ENCODE results near the gene AFF3.

AFF3 gene

DNA sequence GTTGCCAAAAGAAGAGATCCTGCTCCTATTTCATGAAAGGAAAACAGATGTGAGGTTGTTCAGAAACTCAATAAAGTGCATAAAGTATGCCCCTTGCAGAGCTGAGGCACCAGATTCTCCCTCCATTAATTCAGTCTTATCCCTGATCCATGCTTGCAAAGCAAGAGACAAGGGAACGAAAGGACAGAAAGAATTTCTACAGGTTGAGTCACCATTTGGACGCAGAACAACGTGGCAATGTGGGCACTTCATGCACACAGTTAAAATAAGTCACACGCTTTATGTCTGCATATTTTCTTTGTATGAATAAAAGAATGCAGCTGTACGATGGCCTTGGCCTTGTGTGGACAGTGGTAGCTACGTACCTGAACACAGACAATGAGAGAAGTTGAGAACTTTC lies 330.8 kb downstream of the AFF3 start:
- no peak for DNase-seq

DNA sequence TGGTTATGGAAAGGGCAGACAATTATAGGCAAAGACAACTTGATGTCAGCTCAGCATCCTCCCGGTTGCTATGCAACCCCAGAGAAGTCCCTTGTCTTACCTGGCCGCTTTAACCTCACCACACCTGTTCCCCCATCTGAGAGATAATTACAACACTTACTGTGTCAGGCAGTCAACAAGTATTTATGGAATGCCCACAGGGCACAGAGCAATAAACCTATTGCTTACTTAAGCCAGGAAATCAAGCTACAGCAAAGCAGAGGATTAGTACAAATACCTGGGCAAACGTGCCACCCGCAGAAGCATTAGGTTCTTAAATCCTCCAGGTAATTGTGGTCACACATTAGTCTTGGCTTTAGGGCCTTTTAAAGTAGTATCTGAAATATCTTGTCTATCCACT lies 332.2 kb downstream of the AFF3 start:
- no peak for DNase-seq

DNA sequence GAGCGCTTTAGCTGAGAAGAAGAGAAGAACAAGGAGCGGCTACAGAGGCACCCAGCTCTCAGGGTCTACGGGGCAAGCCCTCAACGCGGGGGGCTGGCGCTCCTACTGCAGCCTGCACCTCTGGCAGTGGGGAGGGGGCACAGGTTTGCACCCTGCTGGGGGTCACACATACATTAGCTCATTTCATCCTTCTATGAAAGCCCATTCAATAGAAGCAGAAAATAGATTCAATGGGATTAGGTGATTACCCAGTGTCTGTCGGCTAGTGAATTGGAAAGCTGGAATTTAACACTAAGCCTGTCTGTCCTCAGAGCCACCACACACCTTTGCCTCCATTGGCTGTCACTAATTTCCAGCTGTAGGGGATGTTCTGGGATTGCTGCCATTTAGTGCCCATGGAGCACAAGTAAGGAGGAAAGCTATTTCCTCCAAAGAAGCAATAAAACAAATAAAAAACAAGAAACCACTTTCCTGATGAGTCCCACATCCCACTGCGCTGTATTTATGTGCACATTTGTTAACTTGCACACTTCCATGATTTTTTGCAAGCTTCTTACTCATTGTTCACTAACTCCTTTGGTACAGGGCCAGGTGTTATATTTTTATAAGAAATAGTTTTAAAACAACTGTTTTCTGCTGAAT lies 333.0 kb downstream of the AFF3 start:
- no peak for DNase-seq

DNA sequence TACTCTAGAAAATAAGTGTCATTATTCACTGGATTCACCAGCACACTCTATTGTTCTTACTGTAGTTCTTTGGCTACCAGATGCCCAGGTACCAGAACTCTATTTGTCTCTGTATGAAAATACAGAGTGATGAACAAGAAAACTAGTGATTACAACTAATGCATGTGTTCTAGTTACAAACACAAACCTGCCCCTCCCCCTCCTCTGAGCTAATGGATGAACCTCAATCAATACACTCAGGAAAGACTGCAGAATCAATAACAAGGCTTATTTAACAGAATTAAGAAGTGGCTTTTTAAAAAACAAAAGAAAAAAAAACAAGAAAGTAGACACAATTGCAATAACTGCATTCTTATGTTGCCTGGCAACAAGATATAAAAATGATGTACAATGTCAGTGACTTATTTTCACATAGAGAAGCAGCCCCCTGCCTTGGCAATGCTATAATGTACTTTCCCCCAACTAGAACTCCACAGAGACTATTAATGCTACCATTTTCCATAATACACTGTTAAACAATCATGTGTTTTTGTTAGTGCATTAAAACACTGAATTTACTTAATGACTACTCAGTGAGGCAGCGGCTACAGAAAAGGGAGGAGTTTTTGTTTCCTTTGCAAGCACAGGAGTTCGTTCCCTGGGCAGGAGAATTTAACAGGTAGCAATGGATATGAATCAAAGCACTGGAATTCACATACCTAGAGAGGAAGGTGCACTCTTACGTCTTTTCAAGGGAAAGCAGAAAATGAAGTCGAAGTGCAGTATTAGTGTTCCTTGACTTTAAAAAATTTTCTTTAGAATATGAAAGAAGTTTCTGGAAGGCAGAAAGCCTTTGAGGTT lies 333.8 kb downstream of the AFF3 start:
- DNase-seq: no peak

DNA sequence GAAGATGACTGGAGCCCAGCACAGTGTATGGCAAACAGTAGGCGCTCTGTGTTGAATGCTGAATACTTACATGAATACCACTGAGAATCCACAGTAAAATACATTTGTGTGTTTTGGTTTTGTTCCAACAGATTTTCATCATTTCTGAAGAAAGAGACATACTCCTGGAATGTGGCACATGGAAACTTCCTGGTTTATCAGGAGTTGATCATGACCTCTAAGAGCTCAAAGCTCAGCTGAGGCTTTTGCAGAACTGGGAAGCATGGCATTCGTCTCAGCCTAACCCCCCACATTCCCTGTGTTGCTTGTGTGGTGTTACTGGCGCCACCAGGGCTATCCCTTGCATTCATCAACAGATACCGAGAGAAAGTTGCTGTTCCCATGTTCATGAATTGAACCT lies 335.6 kb downstream of the AFF3 start:
- DNase-seq: no peak

DNA sequence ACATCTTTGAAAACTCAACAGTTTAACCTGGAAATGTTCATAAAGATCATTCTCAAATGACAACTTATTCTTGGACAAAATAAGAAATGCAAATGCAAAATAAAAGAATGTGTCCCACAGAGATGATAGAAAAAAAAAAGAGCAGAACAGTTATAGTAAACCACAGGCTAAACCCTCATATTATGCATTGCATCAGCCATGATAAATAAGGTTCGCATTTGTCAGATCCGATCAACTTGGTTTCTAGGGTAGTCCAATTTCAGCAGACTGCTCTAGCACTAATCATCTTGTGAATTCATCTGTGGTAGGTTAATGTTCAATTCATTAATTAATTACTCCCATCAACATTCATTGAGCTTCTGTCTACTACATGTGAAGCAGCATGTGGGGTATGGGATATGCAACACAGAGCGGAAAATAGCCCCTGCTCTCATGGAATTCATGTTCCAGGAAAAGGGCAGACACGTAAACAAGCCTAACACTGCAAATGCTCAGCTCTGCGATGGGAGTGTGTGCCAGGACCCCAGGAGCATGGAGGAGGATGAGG lies 336.4 kb downstream of the AFF3 start:
- DNase-seq: no peak

DNA sequence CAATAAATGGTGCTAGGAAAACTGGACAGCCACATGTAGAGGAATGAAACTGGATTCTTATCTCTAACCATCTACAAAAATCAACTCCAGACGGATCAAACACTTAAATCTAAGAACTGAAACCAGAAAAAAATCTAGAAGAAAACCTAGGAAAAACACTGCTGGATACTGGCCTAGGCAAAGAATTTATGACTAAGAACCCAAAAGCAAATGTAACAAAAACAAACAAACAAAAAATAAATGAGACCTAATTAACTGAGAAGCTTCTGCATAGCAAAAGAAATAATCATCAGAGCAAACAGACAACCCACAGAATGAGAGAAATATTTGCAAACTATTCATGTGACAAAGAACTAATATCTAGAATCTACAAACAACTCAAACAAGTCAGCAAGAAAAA lies 338.5 kb downstream of the AFF3 start:
- no peak for DNase-seq

DNA sequence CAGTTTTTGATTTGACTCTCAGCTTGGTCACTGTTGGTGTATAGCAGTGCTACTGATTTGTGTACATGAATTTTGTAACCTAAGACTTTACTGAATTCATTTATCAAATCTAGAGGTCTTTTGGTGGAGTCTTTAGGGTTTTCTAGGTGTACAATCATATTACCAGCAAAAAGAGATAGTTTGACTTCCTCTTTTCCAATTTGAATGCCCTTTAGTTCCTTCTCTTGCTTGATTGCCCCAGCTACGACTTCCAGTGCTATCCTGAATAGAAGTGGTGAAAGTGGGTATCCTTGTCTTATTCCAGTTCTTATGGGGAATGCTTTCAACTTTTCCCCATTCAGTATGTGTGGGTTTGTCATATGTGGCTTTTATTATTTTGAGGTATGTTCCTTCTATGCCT lies 339.7 kb downstream of the AFF3 start:
- no peak for DNase-seq

DNA sequence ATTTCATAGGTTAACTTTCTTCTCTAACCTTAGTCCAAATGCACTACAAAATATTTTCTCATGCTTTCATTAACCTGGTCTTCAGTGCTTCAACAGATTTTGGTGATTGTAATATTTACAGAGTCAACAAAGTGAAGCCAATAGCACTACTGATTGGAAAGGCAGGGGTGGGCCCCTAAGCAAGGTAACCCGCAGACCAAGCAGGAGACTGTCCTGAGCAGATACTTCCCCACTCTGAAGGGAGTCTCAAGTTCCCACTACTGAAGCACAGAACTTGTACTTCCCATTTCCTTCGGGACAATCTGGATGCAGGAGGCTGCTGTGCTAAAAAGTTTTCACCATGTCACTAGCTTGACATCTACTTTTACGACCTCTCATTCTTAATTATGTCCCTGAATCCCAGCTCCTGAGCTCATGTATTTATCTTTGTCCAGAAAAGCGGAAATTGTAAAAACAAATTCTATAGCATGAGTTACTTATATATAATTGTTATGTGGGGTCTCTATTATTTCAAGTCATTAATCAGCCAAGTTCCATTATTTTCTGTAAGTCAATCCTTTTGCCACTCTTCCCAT lies 341.0 kb downstream of the AFF3 start:
- no peak for DNase-seq

DNA sequence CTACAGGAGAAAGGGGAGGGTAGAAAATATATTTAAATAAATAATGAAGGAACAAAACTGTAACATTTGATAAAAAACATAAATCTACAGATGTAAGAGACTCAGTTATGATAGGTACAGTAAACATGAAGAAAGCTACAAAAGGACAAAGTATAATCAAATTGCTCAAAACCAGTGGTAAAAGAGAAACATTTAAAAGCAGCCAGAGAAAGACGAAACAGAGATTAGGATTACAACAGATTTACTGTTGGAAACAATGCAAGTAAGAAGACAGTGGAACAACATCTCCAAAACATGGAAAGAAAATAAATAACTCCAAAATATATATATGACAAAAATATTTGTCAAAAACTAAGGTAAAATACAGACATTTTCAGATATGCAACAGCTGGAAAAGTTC lies 344.9 kb downstream of the AFF3 start:
- DNase-seq: no peak

DNA sequence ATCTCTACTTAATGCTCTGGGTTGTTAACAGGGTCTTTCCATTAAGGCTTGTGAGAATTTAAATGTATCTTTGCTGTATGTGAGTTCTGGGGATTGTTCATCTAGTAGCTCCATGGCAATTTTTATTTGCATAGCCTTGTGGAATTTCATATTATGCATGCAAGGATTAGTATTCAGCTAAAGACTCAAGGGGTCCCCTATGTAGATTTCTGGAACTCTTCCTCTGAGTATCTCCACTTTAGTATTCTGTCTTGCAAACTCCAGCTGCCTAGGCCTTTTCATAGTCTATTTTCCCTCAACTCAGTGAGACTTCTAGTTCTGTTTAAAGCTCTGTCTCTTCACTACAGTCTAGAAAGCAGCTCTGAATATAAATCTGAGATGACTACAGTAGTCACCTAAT lies 348.0 kb downstream of the AFF3 start:
- no peak for DNase-seq

DNA sequence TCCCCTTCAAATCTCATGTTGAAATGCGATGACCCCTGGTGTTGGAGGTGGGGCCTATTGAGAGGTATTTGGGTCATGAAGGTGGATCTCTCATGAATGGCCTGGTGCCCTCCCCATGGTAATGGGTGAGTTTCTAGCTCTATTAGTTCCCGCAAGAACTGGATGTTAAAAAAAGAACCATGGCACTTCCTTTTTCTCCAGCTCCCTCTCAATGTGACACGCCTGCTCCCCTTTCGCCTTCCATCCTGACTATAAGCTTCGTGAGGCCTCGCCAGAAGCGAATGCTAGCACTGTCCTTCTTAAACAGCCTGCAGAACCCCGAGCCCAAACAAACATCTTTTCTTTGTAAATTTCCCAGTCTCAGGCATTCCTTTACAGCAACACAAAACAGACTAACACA lies 349.4 kb downstream of the AFF3 start:
- no peak for DNase-seq

DNA sequence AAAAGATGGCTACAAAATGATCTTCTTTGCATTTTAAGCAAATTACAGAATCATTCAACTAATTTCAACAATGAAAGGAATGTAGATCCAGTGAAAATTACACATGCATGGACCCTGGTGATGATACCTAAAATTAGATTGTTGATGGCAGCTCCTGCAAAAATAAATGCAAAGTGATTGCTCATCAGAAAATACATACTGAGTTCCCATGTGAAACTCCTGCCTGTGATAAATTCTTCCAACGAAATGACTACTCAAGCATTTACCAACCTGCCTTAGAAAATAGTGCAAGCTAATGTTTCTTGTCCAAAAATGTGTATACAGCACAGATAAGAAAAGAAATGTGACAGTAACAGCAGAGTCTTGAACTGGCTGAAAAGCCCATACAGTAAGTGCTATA lies 352.5 kb downstream of the AFF3 start:
- DNase-seq: no peak

DNA sequence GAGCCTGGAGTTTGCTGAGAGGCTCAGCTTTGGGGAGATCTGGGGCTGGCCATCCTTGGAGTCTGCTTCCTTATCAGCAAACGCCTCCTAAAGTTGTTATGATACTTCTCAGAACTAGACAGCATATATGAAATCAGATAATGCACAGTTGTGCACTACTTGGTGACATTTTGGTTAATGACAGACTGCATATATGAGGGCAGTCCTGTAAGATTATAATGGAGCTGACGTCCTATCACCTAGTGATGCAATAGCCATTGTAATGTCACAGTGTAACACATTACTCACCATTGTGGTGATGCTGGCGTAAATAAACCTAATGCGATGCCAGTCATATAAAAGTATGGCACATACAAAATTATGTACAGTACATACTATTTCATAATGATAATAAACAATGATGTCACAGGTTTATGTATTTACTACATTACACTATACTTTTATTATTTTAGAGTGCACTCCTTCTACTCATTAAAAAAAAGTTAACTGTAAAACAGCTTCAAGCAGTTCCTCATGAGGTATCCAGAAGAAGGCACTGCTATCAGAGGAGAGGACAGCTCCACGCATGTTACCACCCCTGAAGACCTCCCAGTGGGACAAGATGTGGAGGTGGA lies 354.5 kb downstream of the AFF3 start:
- no peak for DNase-seq

DNA sequence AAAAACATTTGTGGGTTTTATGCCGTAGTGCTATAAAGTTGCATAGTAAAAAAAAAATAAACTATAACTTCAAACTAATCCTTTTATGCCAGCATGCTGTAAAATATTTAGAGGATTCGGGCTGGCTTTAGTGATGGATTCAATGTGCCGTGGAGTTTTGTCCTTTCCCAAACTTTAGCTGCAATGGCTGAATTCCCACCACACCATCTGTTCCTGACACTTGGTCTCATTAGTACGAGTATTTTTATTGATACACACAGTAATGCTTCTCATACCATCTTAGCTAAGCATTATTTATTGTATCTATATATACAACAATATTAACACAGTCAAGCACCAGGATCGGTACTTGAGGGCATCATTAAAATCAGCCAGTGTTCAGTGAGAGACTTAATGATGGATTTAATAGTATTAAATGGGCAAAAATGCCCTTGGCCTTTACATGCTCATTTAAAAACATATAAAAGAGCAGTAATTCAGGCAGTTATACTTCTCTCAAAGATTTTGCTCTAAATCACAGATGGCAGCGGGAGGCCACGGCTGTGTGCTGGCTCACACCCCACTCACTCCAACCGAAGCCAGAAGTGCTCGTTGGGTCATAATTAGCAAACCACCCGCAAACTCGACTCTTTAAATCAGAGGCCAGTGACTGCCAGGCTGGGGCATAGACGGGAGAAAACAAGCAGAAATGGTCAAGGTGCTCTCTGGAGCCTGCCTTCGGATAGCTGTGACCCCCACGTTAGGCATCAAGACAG lies 355.6 kb downstream of the AFF3 start:
- DNase-seq: no peak

DNA sequence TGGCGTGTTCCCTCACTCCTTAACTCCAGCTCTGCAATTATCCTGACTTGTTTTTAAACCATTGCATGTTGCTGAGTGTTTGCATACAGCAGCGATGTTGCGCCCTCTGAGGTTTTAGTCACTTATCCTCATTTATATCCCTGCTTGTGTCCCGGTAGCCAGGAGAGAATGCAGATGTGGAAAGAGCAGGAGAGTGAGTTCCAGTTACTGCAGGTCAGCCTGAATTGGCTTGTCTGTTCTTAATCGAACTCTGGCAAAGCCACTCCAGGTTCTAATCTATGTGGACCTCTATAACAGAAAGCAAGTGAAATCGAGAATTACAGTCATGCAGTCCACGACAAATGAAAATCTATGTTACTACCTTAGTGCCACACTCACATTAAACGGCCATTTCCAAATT lies 357.4 kb downstream of the AFF3 start:
- no peak for DNase-seq

DNA sequence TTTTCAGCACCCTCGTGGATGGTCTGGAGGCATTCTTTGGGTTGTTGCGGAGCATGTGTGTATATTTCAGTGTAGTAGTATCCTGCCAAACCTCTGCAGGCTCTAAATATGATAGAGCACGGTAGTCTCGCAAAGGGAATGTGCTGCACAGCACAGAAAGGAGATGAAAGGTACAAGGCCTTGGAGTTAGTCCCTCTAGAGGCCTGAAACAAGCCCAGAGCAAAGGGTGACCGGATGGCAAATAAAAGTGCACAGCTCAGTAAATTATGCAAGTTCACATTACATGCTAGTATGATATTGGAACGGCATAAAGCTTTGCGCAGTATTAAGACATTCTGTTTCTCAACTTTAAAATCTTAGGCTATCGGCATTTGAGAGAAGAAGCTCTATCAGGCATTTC lies 358.1 kb downstream of the AFF3 start:
- DNase-seq: no peak

DNA sequence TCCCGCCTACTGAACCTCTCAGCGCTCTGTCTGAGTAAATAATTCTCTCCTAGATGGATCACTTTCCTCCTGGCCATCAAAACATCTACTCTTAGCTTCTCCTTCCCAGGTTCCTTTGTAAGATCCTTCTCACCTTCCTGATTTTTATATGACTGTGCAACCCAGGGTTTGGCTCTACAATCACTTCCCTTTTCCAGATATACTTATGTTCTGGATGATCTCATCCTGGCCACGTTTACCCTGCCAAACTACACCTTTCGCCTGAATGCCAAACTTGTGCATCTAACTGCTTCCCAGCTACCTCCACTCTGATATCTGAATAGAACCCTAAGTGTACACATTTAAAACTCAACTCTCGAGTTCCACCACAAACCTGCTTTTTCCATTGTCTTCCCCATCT lies 362.1 kb downstream of the AFF3 start:
- no peak for DNase-seq

DNA sequence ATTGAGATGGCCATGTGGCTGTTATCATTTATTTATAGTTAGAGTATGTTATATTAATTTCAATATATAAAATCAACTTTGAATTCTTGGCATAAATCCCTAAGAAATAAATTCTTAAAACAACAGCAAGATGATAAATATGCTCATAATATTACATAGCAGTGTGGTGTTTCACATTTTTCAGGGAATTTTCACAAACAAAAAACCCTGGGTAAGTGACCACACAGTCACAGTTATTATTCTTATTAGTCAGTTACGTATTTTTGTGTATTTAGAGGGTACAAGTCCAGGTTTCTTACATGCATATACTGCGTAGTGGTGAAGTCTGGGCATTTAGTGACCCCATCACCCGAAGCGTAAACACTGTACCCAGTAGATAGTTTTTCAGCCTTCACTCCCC lies 363.1 kb downstream of the AFF3 start:
- no peak for DNase-seq

DNA sequence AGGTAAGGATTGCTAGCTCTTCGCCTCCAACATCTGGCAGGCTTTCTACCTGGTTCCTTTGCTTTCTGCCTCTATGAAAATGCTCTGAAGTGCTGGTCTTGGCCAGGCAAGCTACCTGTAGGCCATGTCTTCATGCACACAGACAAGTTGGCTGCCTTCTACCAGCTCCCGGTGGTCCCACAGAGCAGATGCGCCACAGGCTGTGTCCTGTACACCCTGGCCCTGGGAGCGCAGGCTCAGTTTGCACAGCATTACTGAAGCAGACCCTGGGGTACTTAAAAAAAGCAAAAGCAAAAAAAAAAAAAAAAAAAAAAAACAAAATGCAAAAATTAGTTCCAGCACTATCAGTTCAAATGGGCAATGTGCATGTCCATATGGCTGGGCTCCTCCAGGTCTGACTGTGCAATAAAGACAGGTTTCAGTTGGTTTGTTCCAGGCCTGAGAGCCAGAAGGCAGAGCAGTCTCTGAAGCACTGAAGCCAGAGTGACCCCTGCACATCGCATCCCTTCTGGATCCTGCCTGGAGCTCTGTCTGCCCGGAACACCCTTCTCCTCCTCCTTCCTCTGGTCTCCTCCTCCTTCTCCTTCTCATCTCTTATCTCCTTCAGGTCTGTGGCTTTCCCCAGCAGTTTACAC lies 364.6 kb downstream of the AFF3 start:
- no peak for DNase-seq

DNA sequence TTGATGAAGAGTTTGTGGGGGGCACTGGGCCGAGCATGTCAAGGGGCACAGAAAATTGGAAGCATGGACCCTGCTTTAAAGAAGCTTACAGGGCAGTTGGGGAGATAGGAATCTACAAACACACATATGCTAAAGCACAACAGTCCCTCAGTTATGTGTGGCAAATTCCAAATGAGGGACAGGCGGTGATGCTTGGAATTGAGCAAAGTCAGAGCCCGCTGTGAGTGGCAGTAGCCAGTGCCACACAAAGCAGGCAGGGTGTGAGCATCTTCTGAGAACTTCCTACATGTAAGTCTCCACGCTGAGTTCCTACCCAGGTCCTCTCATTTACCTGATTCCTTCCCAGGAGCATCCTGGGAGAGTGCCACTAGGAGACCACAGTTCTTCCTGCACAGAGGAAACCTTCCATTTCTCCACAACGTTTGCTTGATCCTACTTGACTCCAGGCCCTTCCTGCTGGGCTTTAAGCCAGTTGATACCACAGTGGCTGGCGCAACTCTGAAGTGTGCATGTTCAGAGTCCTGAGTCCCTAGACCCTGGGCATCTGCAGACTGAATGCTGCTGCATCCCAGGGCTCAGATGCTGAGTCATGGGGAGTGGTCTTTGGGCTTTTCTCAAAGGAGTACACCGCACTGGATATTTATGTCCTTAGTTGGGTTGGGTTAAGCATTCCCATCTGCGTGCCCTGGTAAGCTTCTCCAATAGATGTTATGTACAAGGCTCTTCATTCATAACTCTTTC lies 365.3 kb downstream of the AFF3 start:
- DNase-seq: no peak

Measured in NCI-H187 (cell line).